HCT116 (cell line): ENCODE measurements around the gene CRNN. TPM values are rescaled to one million over a fixed set of nuclear protein-coding genes. Genes with fewer than 3 reads are reported as not detected.

ENCODE experiments used
- ATAC-seq: fragments of 200-7000 bp; cut with Tn5 transposase; 2 replicates; pipeline ENCODE4 v1.9.1; 2020; ENCODE audit warnings: mild to moderate bottlenecking, moderate library complexity
- BruUV-seq: library from RNA; stranded (reverse); fragments of 400-500 nt; replicated peaks from 2 replicates; lab custom pipeline; 2021; lab: Mats Ljungman, UMichigan
- CTCF ChIA-PET: fragments of 300-600 bp; sonication (Branson Sonifier 250); formaldehyde crosslinking; loops from one replicate; lab custom pipeline; 2021; ENCODE audit warnings: antibody characterized with exemption; lab: Charles Lee
- POLR2A ChIA-PET: fragments of 300-600, 350-600 bp; sonication (Branson Sonifier 250); formaldehyde crosslinking; loops from one replicate; lab custom pipeline; 2021; ENCODE audit warnings: antibody characterized with exemption; lab: Charles Lee
- RAD21 ChIA-PET, 2 experiments: fragments of 300-600 bp; sonication (Branson Sonifier 250); formaldehyde crosslinking; loops; one replicate each; lab custom pipeline; 2023; ENCODE audit warnings: low total read pairs in 2 of 2; ENCODE audit not compliant: uncharacterized antibody in 2 of 2, unreplicated experiment in 2 of 2, low non-redundant PET in 1 of 2; lab: Charles Lee
- DNase-seq: peaks from one replicate; pipeline ENCODE4 v3.0.0-alpha.2; 2010; ENCODE audit warnings: low read depth, low spot score
- H2AFZ ChIP-seq: fragments of 200-600 bp; shearing (Covaris generic), sonication (generic); 2 replicates; pipeline ENCODE4 v1.6.1; 2017; ENCODE audit warnings: low read depth, mixed run types, mixed read lengths, antibody characterized with exemption, low read length; ENCODE audit not compliant: poor library complexity, severe bottlenecking
- H3K27ac ChIP-seq: 2 replicates; pipeline ENCODE4 v1.5.1; 2012; ENCODE audit warnings: low read depth, low read length
- H3K27me3 ChIP-seq: fragments of 200-600 bp; sonication (generic); 2 replicates; pipeline ENCODE4 v1.6.1; 2016; ENCODE audit warnings: mixed run types, low read length, mixed read lengths; ENCODE audit not compliant: insufficient read depth
- H3K36me3 ChIP-seq, 2 experiments: fragments of 200-500 bp in 1 of 2; fragments of 200-600 bp in 1 of 2; sonication (Bioruptor generic) in 1 of 2; sonication (generic) in 1 of 2; 2 replicates each; pipeline versions ENCODE4 v1.5.1 to v1.6.1; 2014 to 2016; ENCODE audit warnings: low read length in 2 of 2, inconsistent platforms in 1 of 2, mixed read lengths in 1 of 2, mixed run types in 1 of 2; ENCODE audit not compliant: insufficient read depth in 2 of 2, control insufficient read depth in 1 of 2
- H3K4me1 ChIP-seq, 2 experiments: fragments of 200-600 bp in 1 of 2; sonication (generic) in 1 of 2; 2 replicates each; pipeline versions ENCODE4 v1.5.1 to v1.6.1; 2012 to 2017; ENCODE audit warnings: low read length in 2 of 2, inconsistent platforms in 1 of 2, mild to moderate bottlenecking in 1 of 2, mixed read lengths in 1 of 2, mixed run types in 1 of 2, moderate library complexity in 1 of 2; ENCODE audit not compliant: insufficient read depth in 2 of 2, control insufficient read depth in 1 of 2
- H3K4me2 ChIP-seq: fragments of 200-600 bp; sonication (generic); 2 replicates; pipeline ENCODE4 v1.6.1; 2017; ENCODE audit warnings: mixed run types, low read length, mixed read lengths
- H3K4me3 ChIP-seq, 2 experiments: fragments of 200-600 bp in 1 of 2; sonication (generic) in 1 of 2; replicated peaks in 1 of 2; 2 replicates each; pipeline ENCODE4 v1.5.1; 2011 to 2016; ENCODE audit warnings: low read length in 2 of 2, control low read depth in 1 of 2, low read depth in 1 of 2, mild to moderate bottlenecking in 1 of 2, mixed read lengths in 1 of 2, mixed run types in 1 of 2
- H3K79me2 ChIP-seq: fragments of 200-600 bp; sonication (generic); 2 replicates; pipeline ENCODE4 v1.6.1; 2017; ENCODE audit warnings: mild to moderate bottlenecking, mixed run types, low read length, moderate library complexity, mixed read lengths; ENCODE audit not compliant: insufficient read depth
- H3K9ac ChIP-seq: fragments of 200-600 bp; sonication (generic); 2 replicates; pipeline ENCODE4 v1.6.1; 2016; ENCODE audit warnings: low read length, mixed read lengths
- H3K9me2 ChIP-seq: fragments of 200-600 bp; sonication (generic), shearing (Covaris generic); 2 replicates; pipeline ENCODE4 v1.6.1; 2017; ENCODE audit warnings: mixed run types, mild to moderate bottlenecking, moderate library complexity; ENCODE audit not compliant: insufficient read depth
- H3K9me3 ChIP-seq, 2 experiments: fragments of 200-500 bp in 1 of 2; fragments of 200-600 bp in 1 of 2; sonication (Bioruptor generic) in 1 of 2; sonication (generic) in 1 of 2; 2 replicates each; pipeline ENCODE4 v1.6.1; 2014 to 2017; ENCODE audit warnings: low read length in 2 of 2, mixed read lengths in 2 of 2, inconsistent platforms in 1 of 2, low read depth in 1 of 2, mild to moderate bottlenecking in 1 of 2, mixed run types in 1 of 2, moderate library complexity in 1 of 2; ENCODE audit not compliant: control insufficient read depth in 1 of 2, insufficient read depth in 1 of 2
- H4K20me1 ChIP-seq: fragments of 200-600 bp; sonication (generic), shearing (Covaris generic); 2 replicates; pipeline ENCODE4 v1.6.1; 2017; ENCODE audit warnings: mixed run types, mild to moderate bottlenecking, moderate library complexity; ENCODE audit not compliant: insufficient read depth
- CBX3 ChIP-seq: IDR thresholded peaks from 2 replicates; pipeline ENCODE4 v1.6.1; 2012; ENCODE audit warnings: low read depth
- EGR1 ChIP-seq: IDR thresholded peaks from 2 replicates; pipeline ENCODE4 v1.6.1; 2012; ENCODE audit warnings: low read depth
- ELF1 ChIP-seq: IDR thresholded peaks from 2 replicates; pipeline ENCODE4 v1.6.1; 2012; ENCODE audit warnings: low read depth, borderline replicate concordance
- EZH2phosphoT487 ChIP-seq: fragments of 200-600 bp; IDR thresholded peaks from 2 replicates; pipeline ENCODE4 v1.6.1; 2018; ENCODE audit warnings: antibody characterized with exemption, borderline replicate concordance
- JUND ChIP-seq: IDR thresholded peaks from 2 replicates; pipeline ENCODE4 v1.6.1; 2012
- POLR2A ChIP-seq: IDR thresholded peaks from 2 replicates; pipeline ENCODE4 v1.7.0; 2011; ENCODE audit warnings: borderline replicate concordance; ENCODE audit not compliant: insufficient read depth, insufficient read length; ENCODE audit errors: extremely low read depth
- RAD21 ChIP-seq: IDR thresholded peaks from 2 replicates; pipeline ENCODE4 v1.6.1; 2012; ENCODE audit warnings: low read depth, mild to moderate bottlenecking
- SIN3A ChIP-seq: IDR thresholded peaks from 2 replicates; pipeline ENCODE4 v1.6.1; 2012; ENCODE audit warnings: low read depth
- SP1 ChIP-seq: IDR thresholded peaks from 2 replicates; pipeline ENCODE4 v1.6.1; 2012; ENCODE audit warnings: low read depth
- SRF ChIP-seq: IDR thresholded peaks from 2 replicates; pipeline ENCODE4 v1.6.1; 2012; ENCODE audit warnings: low read depth
- YY1 ChIP-seq: IDR thresholded peaks from 2 replicates; pipeline ENCODE4 v1.6.1; 2011; ENCODE audit warnings: low read length, low read depth, moderate library complexity, mild to moderate bottlenecking; ENCODE audit not compliant: insufficient replicate concordance; ENCODE audit errors: extremely low read depth
- ZFX ChIP-seq: fragments of 450-650 bp; IDR thresholded peaks from 2 replicates; pipeline ENCODE4 v1.6.1; 2017
- ZNF274 ChIP-seq: fragments of 200-500 bp; sonication (Bioruptor generic); IDR thresholded peaks from 2 replicates; pipeline ENCODE4 v1.6.1; 2014; ENCODE audit warnings: mild to moderate bottlenecking, low read depth, low read length, inconsistent platforms
- intact Hi-C: fragments of 100-400 bp; cut with micrococcal nuclease; formaldehyde crosslinking; loops from 2 replicates; pipeline ENCODE4 v1.10.0; 2022
- total RNA-seq: library from RNA; stranded (reverse); gene quantifications from one replicate; pipeline ENCODE4 v1.2.1, GENCODE V29; 2021; ENCODE audit not compliant: unreplicated experiment
- TF ChIP-seq, protein P1 (sequence below): IDR thresholded peaks from 2 replicates; pipeline ENCODE4 v1.6.1; 2011; ENCODE audit warnings: mild to moderate bottlenecking, low read length, moderate library complexity; ENCODE audit not compliant: insufficient replicate concordance; ENCODE audit errors: extremely low read depth
- TF ChIP-seq, protein P2 (sequence below): IDR thresholded peaks from 2 replicates; pipeline ENCODE4 v1.6.1; 2012
- TF ChIP-seq, protein P3 (sequence below), 3 experiments: fragments of 200-600 bp in 1 of 3; sonication (generic) in 1 of 3; IDR thresholded peaks in 2 of 3; conservative IDR thresholded peaks in 1 of 3; 2 replicates each; pipeline ENCODE4 v1.5.1; 2012 to 2017; ENCODE audit warnings: low read depth in 2 of 3, low read length in 2 of 3, antibody characterized with exemption in 1 of 3, borderline replicate concordance in 1 of 3, control low read depth in 1 of 3, mild to moderate bottlenecking in 1 of 3, mixed read lengths in 1 of 3, mixed run types in 1 of 3, moderate library complexity in 1 of 3; ENCODE audit not compliant: insufficient read depth in 1 of 3

CRNN gene
- total RNA-seq, 1 experiment from 2014 or later: not detected

DNA sequence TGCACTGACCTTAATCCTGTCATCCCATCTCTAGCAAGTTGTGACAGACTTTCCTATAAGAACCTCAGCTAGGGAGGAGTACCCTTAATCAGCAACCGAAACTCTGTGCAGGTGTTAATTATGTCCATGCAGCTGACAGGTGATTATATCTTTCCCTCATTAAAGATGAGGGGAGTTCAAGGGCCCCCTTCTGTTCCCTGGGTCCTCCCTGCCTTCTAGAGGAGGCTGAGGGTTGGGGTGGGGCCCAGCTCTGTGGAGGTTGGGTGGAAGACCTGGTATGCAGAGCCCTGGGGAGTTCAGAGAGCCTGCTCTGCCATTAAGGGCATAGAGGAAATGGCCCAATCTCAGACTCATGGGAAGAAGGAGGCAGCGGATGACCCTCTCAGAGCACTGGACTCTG, 35.6 kb upstream of the CRNN start:
- H3K9me3 ChIP-seq: no peaks in the 10 kb centered on the region
- no peak for TF ChIP-seq CBX3
- TF ChIP-seq, all 23 proteins: peak for 0
- no peak overlapping the region for H3K4me2 ChIP-seq
- ChIA-PET CTCF (interaction anchor here (1.5 to 2.7 kb wide), 3 partner anchors 9 to 51 kb away, joined by 3 to 32 read pairs (median 13); no protein-coding TSS in a partner anchor), RAD21 (no interaction called here), POLR2A (no interaction called here)
- ATAC-seq (no peak), DNase-seq (no peak)
- H3K36me3 ChIP-seq: no peaks in the 10 kb centered on the region
- H3K4me1 ChIP-seq: no peaks in the 10 kb centered on the region
- H3K4me3 ChIP-seq: no peak overlapping the region
- no peaks in the 10 kb centered on the region for H3K9me2 ChIP-seq
- no peak overlapping the region for H3K27ac ChIP-seq
- no peaks in the 10 kb centered on the region for H3K79me2 ChIP-seq
- no peak overlapping the region for H3K9ac ChIP-seq
- intact Hi-C loops: loop anchor here (5.0 kb wide), 1 partner anchor 102 kb away; no protein-coding TSS in a partner anchor
- no peaks in the 10 kb centered on the region for H3K27me3 ChIP-seq
- H2AFZ ChIP-seq: no peak overlapping the region
- no peaks in the 10 kb centered on the region for H4K20me1 ChIP-seq
- BruUV-seq: no TSS peak

DNA sequence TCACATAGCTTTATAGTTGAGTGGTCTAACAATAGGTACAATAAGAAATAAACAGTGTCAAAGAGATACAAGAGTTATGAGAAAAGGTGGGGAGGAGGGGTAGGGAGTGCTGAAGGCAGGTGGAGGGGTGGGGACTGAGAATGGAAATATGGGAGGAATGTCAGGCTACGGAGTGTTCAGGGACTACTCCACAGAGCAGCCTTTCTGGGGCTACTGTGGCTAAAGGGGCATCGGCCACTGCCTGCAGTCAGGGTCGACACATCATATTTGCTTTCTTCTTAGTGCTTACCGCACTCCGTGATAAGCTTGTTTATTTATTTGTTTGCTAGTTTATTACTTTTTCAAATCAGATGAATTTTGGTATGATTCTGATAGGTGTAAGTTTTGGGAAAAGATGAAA, 34.4 kb upstream of the CRNN start:
- Histone ChIP-seq H3K27ac (no peak overlapping the region), H3K4me3 (no peak overlapping the region), H3K27me3 (no peaks in the 10 kb centered on the region)
- TF ChIP-seq ELF1 (no peak), JUND (no peak), YY1 (no peak), SRF (no peak), ZNF274 (no peak), SIN3A (no peak), RAD21 (no peak), EGR1 (no peak), POLR2A (no peak), ZFX (no peak), EZH2phosphoT487 (no peak), SP1 (no peak)
- TF ChIP-seq, protein P1, sequence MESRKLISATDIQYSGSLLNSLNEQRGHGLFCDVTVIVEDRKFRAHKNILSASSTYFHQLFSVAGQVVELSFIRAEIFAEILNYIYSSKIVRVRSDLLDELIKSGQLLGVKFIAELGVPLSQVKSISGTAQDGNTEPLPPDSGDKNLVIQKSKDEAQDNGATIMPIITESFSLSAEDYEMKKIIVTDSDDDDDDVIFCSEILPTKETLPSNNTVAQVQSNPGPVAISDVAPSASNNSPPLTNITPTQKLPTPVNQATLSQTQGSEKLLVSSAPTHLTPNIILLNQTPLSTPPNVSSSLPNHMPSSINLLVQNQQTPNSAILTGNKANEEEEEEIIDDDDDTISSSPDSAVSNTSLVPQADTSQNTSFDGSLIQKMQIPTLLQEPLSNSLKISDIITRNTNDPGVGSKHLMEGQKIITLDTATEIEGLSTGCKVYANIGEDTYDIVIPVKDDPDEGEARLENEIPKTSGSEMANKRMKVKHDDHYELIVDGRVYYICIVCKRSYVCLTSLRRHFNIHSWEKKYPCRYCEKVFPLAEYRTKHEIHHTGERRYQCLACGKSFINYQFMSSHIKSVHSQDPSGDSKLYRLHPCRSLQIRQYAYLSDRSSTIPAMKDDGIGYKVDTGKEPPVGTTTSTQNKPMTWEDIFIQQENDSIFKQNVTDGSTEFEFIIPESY: no peak
- TF ChIP-seq, protein P2, sequence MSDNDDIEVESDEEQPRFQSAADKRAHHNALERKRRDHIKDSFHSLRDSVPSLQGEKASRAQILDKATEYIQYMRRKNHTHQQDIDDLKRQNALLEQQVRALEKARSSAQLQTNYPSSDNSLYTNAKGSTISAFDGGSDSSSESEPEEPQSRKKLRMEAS: no peak
- TF ChIP-seq, protein P3, sequence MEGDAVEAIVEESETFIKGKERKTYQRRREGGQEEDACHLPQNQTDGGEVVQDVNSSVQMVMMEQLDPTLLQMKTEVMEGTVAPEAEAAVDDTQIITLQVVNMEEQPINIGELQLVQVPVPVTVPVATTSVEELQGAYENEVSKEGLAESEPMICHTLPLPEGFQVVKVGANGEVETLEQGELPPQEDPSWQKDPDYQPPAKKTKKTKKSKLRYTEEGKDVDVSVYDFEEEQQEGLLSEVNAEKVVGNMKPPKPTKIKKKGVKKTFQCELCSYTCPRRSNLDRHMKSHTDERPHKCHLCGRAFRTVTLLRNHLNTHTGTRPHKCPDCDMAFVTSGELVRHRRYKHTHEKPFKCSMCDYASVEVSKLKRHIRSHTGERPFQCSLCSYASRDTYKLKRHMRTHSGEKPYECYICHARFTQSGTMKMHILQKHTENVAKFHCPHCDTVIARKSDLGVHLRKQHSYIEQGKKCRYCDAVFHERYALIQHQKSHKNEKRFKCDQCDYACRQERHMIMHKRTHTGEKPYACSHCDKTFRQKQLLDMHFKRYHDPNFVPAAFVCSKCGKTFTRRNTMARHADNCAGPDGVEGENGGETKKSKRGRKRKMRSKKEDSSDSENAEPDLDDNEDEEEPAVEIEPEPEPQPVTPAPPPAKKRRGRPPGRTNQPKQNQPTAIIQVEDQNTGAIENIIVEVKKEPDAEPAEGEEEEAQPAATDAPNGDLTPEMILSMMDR (IDR thresholded peaks at IDR 0.05 in 2 of 3, conservative IDR thresholded peaks at IDR 0.05 in 1 of 3; ENCODE audit: borderline replicate concordance in 1 of 3, insufficient read depth in 1 of 3, low read depth in 2 of 3, low read length in 2 of 3): no peak

More for the DNA sequence above, 34.4 kb upstream of the CRNN start:
- Histone ChIP-seq H2AFZ (no peak overlapping the region), H3K9ac (no peak overlapping the region), H4K20me1 (no peaks in the 10 kb centered on the region), H3K9me3 (no peaks in the 10 kb centered on the region), H3K36me3 (no peaks in the 10 kb centered on the region), H3K9me2 (no peaks in the 10 kb centered on the region), H3K4me1 (no peaks in the 10 kb centered on the region), H3K4me2 (no peak overlapping the region), H3K79me2 (no peaks in the 10 kb centered on the region)
- no peak for ATAC-seq
- ChIA-PET CTCF (interaction anchor here (1.5 to 2.7 kb wide), 3 partner anchors 10 to 49 kb away, joined by 3 to 32 read pairs (median 10); no protein-coding TSS in a partner anchor), RAD21 (no interaction called here), POLR2A (no interaction called here)
- intact Hi-C loops: no loop called here
- no TSS peak for BruUV-seq
- no peak for DNase-seq
